Measurements from ENCODE around the gene UBE4B. TPM values are rescaled to one million over a fixed set of nuclear protein-coding genes. Genes with fewer than 3 reads are reported as not detected.

UBE4B gene
- total and polyA plus RNA-seq, 9 donors, result 26.3 to 46.9 (median 38.9) TPM

DNA sequence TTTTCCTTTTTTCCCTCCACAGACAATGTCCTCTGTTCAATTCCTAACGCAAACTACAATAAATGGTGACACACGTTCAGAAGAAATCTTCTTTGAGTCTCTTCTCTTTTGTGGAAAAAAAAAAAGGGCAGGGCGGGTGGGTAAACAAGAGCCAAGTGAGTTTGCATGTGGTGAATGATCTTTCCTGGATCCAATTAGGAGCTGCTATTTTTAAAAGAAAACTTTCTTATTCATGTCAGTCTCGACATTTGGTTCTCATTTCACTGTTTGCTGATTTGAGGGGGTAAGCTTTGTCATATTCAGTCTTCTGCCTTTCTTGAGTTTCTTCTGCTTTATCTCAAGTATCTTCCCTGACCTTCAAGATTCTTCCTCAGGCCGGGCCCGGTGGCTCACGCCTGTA is 148.4 kb downstream of the UBE4B start:
- Histone ChIP-seq H3K4me1 (ENCODE audit: insufficient read depth) (no peaks in the 10 kb centered on the region), H3K27ac (no peak overlapping the region), H3K9me3 (no peaks in the 10 kb centered on the region), H3K27me3 (no peaks in the 10 kb centered on the region), H3K4me3 (no peak overlapping the region), H3K36me3 (no peaks in the 10 kb centered on the region)
- intact Hi-C loops (cut with DNase I), result no loop called here
- DNase-seq, result no peak
- 86 to 90% (median 87%) methylated on average over 7 of the region's 7 CpGs for WGBS, 3 donors
- TF ChIP-seq, protein P1, sequence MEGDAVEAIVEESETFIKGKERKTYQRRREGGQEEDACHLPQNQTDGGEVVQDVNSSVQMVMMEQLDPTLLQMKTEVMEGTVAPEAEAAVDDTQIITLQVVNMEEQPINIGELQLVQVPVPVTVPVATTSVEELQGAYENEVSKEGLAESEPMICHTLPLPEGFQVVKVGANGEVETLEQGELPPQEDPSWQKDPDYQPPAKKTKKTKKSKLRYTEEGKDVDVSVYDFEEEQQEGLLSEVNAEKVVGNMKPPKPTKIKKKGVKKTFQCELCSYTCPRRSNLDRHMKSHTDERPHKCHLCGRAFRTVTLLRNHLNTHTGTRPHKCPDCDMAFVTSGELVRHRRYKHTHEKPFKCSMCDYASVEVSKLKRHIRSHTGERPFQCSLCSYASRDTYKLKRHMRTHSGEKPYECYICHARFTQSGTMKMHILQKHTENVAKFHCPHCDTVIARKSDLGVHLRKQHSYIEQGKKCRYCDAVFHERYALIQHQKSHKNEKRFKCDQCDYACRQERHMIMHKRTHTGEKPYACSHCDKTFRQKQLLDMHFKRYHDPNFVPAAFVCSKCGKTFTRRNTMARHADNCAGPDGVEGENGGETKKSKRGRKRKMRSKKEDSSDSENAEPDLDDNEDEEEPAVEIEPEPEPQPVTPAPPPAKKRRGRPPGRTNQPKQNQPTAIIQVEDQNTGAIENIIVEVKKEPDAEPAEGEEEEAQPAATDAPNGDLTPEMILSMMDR (IDR thresholded peaks at IDR 0.05), result no peak
- TF ChIP-seq EP300 (IDR thresholded peaks at IDR 0.05), result no peak
- TF ChIP-seq POLR2A (IDR thresholded peaks at IDR 0.05), result no peak

DNA sequence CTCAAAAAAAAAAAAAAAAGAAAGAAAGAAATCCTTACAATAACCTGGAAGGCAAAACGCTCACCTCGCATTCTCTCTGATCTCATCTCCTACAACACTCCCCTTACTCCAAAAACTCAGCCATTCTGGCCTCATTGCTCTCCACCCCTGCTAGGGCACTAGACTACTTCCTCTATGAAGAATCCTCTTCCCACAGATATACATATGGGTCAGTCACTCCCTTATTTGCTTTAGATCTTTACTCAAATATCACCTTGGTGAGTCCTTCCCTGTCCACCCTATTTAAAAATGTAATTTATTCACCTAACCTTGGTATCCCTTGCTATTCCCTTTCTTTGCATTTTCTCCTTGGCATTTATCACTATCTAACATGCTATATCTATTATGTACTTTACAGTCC is 153.0 kb downstream of the UBE4B start:
- H3K36me3 ChIP-seq, result no peaks in the 10 kb centered on the region
- intact Hi-C loops (cut with DNase I), result no loop called here
- TF ChIP-seq EP300 (IDR thresholded peaks at IDR 0.05), result no peak
- TF ChIP-seq POLR2A (IDR thresholded peaks at IDR 0.05), result no peak
- TF ChIP-seq, protein P1 (IDR thresholded peaks at IDR 0.05), result no peak
- H3K27ac ChIP-seq, result no peak overlapping the region
- 86 to 95% (median 89%) methylated on average over 2 of the region's 2 CpGs for WGBS, 3 donors
- no peaks in the 10 kb centered on the region for H3K4me1 ChIP-seq (ENCODE audit: insufficient read depth)
- no peak overlapping the region for H3K4me3 ChIP-seq
- no peak for DNase-seq
- no peaks in the 10 kb centered on the region for H3K27me3 ChIP-seq
- no peaks in the 10 kb centered on the region for H3K9me3 ChIP-seq

DNA sequence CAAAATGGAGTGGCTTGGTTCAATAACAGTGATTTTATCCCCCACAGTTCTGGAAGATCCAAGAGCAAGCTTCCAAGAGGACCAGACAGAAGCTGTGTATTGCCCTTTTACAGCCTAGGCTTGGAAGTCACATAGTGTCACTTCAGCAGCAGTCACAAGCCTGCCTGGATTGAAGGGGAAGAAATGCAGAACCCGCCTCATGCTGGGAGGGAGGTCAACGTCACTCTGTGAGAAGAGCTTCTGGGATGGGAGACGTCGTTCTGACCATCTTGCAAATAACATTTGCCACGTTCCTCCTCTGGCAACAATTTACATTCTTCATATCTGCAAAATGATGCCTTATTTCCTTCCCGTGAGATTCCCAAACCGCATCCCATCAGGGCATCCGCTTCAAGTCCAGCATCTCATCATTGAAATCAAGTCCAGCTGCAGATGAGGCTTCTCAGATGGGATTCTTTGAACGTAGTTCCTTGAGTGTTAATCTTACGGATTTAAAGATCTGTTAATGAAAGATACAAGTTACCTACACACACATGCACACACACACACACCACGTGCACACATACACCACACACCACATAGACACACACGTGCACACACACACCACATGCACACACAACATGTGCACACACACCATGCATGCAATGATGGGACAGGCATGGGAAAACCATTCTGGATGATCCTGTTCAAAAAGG is 153.7 kb downstream of the UBE4B start:
- TF ChIP-seq POLR2A (IDR thresholded peaks at IDR 0.05) (no peak), EP300 (IDR thresholded peaks at IDR 0.05) (no peak)
- TF ChIP-seq, protein P1 (IDR thresholded peaks at IDR 0.05), result no peak
- WGBS, 3 donors, result 80 to 85% (median 80%) methylated on average over 12 of the region's 12 CpGs
- no peaks in the 10 kb centered on the region for H3K9me3 ChIP-seq
- H3K36me3 ChIP-seq, result no peaks in the 10 kb centered on the region
- H3K27me3 ChIP-seq, result no peaks in the 10 kb centered on the region
- intact Hi-C loops (cut with DNase I), result no loop called here
- DNase-seq, result peak in 1 of 5 donors; percentile 7
- H3K4me3 ChIP-seq, result no peak overlapping the region
- no peak overlapping the region for H3K27ac ChIP-seq
- no peaks in the 10 kb centered on the region for H3K4me1 ChIP-seq (ENCODE audit: insufficient read depth)

DNA sequence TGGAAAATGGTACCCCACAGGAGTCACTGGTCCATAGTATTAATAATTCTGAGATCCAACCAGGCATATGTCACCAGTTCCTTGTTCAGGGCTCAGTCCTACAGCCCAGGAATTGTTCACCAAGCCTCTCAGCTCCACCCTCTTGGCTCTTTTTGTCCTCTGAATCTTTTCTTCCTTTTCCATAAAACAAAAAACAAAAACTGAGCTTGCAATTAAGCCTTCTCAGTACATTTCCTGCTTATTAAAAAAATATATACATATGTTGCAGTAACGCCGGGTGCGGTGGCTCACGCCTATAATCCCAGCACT is 154.2 kb downstream of the UBE4B start:
- Histone ChIP-seq H3K4me3 (no peak overlapping the region), H3K4me1 (ENCODE audit: insufficient read depth) (no peaks in the 10 kb centered on the region), H3K27ac (no peak overlapping the region), H3K36me3 (no peaks in the 10 kb centered on the region), H3K27me3 (no peaks in the 10 kb centered on the region), H3K9me3 (no peaks in the 10 kb centered on the region)
- intact Hi-C loops (cut with DNase I), result no loop called here
- WGBS, 3 donors, result 94 to 97% (median 97%) methylated on average over 4 of the region's 4 CpGs
- no peak for DNase-seq
- TF ChIP-seq POLR2A (IDR thresholded peaks at IDR 0.05) (no peak), EP300 (IDR thresholded peaks at IDR 0.05) (no peak)
- TF ChIP-seq, protein P1 (IDR thresholded peaks at IDR 0.05), result no peak
